KMS-11 (cell line): Measurements from ENCODE around the gene PRICKLE2.

Experiments
- H2AFZ ChIP-seq: fragments of 200-600 bp; sonication (generic); 2 replicates; pipeline ENCODE4 v1.6.1; 2016; ENCODE audit warnings: antibody characterized with exemption, mixed run types, low read depth
- H3K27ac ChIP-seq: fragments of 200-600 bp; sonication (generic); 2 replicates; pipeline ENCODE4 v1.6.1; 2016; ENCODE audit warnings: mild to moderate bottlenecking, mixed run types
- H3K27me3 ChIP-seq: fragments of 200-600 bp; sonication (generic); 2 replicates; pipeline ENCODE4 v1.6.1; 2017; ENCODE audit warnings: mild to moderate bottlenecking, low read depth, mixed run types, moderate library complexity; ENCODE audit not compliant: insufficient read depth
- H3K36me3 ChIP-seq: fragments of 200-600 bp; sonication (generic); 2 replicates; pipeline ENCODE4 v1.6.1; 2017; ENCODE audit warnings: mild to moderate bottlenecking, mixed run types; ENCODE audit not compliant: insufficient read depth
- H3K4me1 ChIP-seq: fragments of 200-600 bp; sonication (generic); 2 replicates; pipeline ENCODE4 v1.6.1; 2016; ENCODE audit warnings: mild to moderate bottlenecking, low read depth, mixed run types; ENCODE audit not compliant: poor library complexity, severe bottlenecking
- H3K4me2 ChIP-seq: fragments of 200-600 bp; sonication (generic); 2 replicates; pipeline ENCODE4 v1.7.0; 2016; ENCODE audit warnings: mild to moderate bottlenecking, mixed run types
- H3K4me3 ChIP-seq: fragments of 200-600 bp; sonication (generic); IDR thresholded peaks from 2 replicates; pipeline ENCODE4 v1.6.1; 2017; ENCODE audit warnings: low read depth, low read length, mixed read lengths; ENCODE audit not compliant: insufficient read depth
- H3K79me2 ChIP-seq: fragments of 200-600 bp; sonication (generic); 2 replicates; pipeline ENCODE4 v1.6.1; 2016; ENCODE audit warnings: low read depth, mixed run types; ENCODE audit not compliant: insufficient read depth
- H3K9ac ChIP-seq: fragments of 200-600 bp; sonication (generic); 2 replicates; pipeline ENCODE4 v1.6.1; 2016; ENCODE audit warnings: mild to moderate bottlenecking, mixed run types
- H4K20me1 ChIP-seq: fragments of 200-600 bp; sonication (generic); 2 replicates; pipeline ENCODE4 v1.6.1; 2016; ENCODE audit warnings: mild to moderate bottlenecking, mixed run types; ENCODE audit not compliant: insufficient read depth
- TF ChIP-seq, protein P1 (sequence below): fragments of 200-600 bp; sonication (generic); conservative IDR thresholded peaks from 2 replicates; pipeline ENCODE4 v1.6.1; 2017; ENCODE audit warnings: low read depth, mild to moderate bottlenecking, antibody characterized with exemption, low read length, moderate library complexity, mixed read lengths

Gene PRICKLE2

DNA sequence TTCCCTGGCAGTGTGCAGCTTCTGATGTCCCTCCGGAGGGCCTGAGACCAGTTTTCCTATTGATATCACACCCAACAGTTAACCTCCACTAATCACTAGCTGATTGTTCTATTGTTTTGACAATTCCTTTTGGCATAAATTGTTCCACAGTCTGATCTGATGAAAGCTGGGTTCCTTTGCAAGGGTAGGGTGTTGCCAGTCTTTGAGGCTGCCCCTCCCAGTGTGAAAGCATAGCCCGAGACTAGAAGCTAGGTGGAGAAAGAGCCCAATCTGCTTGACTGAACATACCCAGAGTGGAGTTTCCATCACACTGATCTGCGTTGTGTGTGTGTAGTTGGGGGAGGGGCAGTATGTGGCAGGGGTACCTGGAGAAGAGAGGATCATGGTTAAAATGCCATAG lies 10.3 kb upstream of the PRICKLE2 start:
- no peaks in the 10 kb centered on the region for H4K20me1 ChIP-seq
- no peaks in the 10 kb centered on the region for H3K4me1 ChIP-seq
- H3K27me3 ChIP-seq = no peaks in the 10 kb centered on the region
- TF ChIP-seq, protein P1, sequence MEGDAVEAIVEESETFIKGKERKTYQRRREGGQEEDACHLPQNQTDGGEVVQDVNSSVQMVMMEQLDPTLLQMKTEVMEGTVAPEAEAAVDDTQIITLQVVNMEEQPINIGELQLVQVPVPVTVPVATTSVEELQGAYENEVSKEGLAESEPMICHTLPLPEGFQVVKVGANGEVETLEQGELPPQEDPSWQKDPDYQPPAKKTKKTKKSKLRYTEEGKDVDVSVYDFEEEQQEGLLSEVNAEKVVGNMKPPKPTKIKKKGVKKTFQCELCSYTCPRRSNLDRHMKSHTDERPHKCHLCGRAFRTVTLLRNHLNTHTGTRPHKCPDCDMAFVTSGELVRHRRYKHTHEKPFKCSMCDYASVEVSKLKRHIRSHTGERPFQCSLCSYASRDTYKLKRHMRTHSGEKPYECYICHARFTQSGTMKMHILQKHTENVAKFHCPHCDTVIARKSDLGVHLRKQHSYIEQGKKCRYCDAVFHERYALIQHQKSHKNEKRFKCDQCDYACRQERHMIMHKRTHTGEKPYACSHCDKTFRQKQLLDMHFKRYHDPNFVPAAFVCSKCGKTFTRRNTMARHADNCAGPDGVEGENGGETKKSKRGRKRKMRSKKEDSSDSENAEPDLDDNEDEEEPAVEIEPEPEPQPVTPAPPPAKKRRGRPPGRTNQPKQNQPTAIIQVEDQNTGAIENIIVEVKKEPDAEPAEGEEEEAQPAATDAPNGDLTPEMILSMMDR = no peak
- no peaks in the 10 kb centered on the region for H3K79me2 ChIP-seq
- no peak overlapping the region for H3K4me3 ChIP-seq
- no peaks in the 10 kb centered on the region for H3K36me3 ChIP-seq
- no peak overlapping the region for H3K4me2 ChIP-seq
- no peak overlapping the region for H2AFZ ChIP-seq
- no peak overlapping the region for H3K9ac ChIP-seq
- H3K27ac ChIP-seq = no peak overlapping the region

- Histone ChIP-seq H3K4me3 (no peak overlapping the region), H3K4me2 (no peak overlapping the region), H2AFZ (no peak overlapping the region), H3K9ac (no peak overlapping the region), H3K4me1 (no peaks in the 10 kb centered on the region), H3K79me2 (no peaks in the 10 kb centered on the region), H3K36me3 (no peaks in the 10 kb centered on the region), H4K20me1 (no peaks in the 10 kb centered on the region), H3K27ac (no peak overlapping the region), H3K27me3 (no peaks in the 10 kb centered on the region)
- TF ChIP-seq, protein P1 = no peak
These were observed 9.3 kb upstream of the PRICKLE2 start for GRCh38 chr3:64234571-64234970.

DNA sequence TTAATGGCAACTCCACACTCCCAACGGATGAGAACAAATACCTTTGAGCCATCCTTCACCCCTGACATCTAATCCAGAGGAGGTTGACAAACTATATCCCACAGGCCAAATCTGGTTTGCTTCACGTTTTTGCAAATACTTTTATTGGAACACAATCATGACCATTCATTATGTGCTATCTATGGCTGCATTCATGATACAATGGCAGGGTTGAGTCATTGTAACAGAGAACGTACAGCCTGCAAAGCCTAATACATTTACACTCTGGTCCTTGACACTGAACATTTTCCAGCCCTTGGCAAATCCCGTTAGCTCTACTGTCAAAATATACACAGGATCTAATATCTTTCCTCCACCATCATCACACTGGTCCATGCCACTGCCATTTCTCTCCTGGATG lies 7.6 kb upstream of the PRICKLE2 start:
- Histone ChIP-seq H4K20me1 (no peaks in the 10 kb centered on the region), H3K36me3 (no peaks in the 10 kb centered on the region), H3K4me2 (no peak overlapping the region), H3K4me1 (no peaks in the 10 kb centered on the region), H3K79me2 (no peaks in the 10 kb centered on the region), H3K27ac (no peak overlapping the region), H2AFZ (no peak overlapping the region), H3K27me3 (no peaks in the 10 kb centered on the region), H3K4me3 (no peak overlapping the region), H3K9ac (no peak overlapping the region)
- TF ChIP-seq, protein P1 = no peak

DNA sequence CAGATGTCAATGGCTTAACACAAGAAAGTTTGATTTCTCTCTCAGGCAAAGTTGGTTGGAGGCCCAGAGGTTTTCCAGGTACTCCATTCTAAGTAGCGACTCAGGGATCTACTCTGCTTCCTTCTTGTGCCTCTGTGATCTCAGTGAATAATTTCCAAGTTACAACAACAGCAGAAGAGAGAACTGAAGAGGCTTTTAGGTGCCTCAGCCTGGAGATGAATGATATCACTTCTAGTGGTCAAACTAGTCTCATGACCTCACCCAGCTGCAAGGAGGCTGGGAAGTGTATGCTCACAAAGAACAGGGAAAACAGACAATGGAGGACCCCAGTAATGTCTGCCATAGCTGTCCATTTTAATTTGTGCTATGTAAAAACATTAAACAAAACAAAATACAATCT lies 4.6 kb upstream of the PRICKLE2 start:
- Histone ChIP-seq H3K4me3 (no peak overlapping the region), H3K36me3 (no peaks in the 10 kb centered on the region), H4K20me1 (no peaks in the 10 kb centered on the region), H3K27ac (no peak overlapping the region), H3K4me2 (no peak overlapping the region), H3K4me1 (no peaks in the 10 kb centered on the region), H3K9ac (no peak overlapping the region), H2AFZ (no peak overlapping the region), H3K79me2 (no peaks in the 10 kb centered on the region), H3K27me3 (no peaks in the 10 kb centered on the region)
- TF ChIP-seq, protein P1 = no peak

DNA sequence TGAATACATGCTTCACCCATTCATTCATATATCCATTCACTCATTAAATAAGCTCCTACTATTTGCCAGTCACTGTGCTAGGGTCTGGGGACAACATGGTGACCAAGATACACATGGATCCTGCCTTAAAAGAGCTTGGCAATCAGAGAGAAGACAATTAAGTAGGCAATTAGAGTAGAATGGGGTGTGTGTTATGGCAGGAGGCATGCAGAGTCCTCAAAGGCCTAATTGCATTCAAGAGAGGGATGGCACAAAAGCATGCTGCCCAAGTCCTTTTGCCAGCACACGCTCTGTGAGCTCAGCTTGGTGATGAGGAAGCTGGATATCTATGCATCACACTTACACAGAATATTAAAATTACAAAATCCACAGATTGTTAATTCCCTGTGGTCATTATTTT lies 2.8 kb upstream of the PRICKLE2 start:
- no peak overlapping the region for H3K4me2 ChIP-seq
- no peaks in the 10 kb centered on the region for H3K79me2 ChIP-seq
- H3K27me3 ChIP-seq = no peaks in the 10 kb centered on the region
- H3K4me1 ChIP-seq = no peaks in the 10 kb centered on the region
- no peak overlapping the region for H3K9ac ChIP-seq
- H4K20me1 ChIP-seq = no peaks in the 10 kb centered on the region
- no peaks in the 10 kb centered on the region for H3K36me3 ChIP-seq
- no peak overlapping the region for H3K4me3 ChIP-seq
- H2AFZ ChIP-seq = no peak overlapping the region
- TF ChIP-seq, protein P1 = no peak
- H3K27ac ChIP-seq = no peak overlapping the region
